GM18507 (cell line): ENCODE measurements around the gene RPL37.
"Not testable (repeated sequence)": the region's sequence is repeated elsewhere in the genome, so short reads cannot be mapped to it uniquely, and the experiment has no call there.

Experiments
- DNase-seq: peaks from one replicate; pipeline ENCODE4 v3.0.0; 2011; ENCODE audit warnings: low read depth; ENCODE audit not compliant: insufficient read length; ENCODE audit errors: extremely low spot score
- FAIRE-seq: peaks from 2 replicates; lab custom pipeline; 2011; peaks lifted over from hg19 to GRCh38; lab: Jason Lieb, UNC

The RPL37 gene

DNA sequence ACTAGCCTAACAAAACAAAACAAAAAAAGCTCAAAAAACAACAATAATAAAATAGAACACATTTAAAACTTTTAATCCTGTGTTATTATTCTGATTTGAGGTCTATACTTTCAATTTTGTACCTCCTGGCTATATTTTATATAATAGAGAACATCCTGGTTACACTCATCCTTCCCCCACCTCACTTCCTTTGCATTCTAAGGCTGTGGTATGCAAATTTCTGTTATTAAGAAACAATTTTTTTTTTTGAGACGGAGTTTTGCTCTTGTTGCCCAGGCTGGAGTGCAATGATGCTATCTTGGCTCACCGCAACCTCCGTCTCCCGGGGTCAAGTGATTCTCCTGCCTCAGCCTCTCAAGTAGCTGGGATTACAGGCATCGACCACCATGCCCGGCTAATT lies 3.1 kb upstream of the RPL37 start:
- DNase-seq = no peak
- FAIRE-seq = no peak

- FAIRE-seq = no peak
- DNase-seq = no peak
Measured at GRCh38 chr5:40834391-40834848, 602 bp downstream of the RPL37 start.

GRCh38 chr5:40833712-40834229 lies 1.3 kb downstream of the RPL37 start:
- DNase-seq = no peak
- FAIRE-seq = no peak

DNA sequence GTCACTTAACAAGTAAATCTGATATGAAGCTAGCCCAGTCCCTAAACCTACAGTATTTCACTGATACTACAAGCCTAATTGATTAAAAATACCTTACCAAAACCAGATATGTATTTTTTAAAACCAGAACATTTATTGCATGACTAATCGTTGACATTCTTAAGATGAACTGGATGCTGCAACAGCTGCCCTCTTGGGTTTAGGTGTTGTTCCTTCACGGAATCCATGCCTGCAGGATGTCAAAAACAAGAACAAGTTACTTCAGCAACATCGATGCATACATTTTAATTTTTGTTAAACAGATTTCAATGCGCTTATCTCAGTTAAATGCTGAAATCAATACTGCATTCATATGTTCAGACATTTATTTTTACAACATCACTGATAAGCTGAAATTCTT lies 2.7 kb downstream of the RPL37 start:
- DNase-seq = no peak
- no peak for FAIRE-seq

GRCh38 chr5:40831346-40832210 lies 3.4 kb downstream of the RPL37 start:
- DNase-seq (no peak), FAIRE-seq (no peak)

DNA sequence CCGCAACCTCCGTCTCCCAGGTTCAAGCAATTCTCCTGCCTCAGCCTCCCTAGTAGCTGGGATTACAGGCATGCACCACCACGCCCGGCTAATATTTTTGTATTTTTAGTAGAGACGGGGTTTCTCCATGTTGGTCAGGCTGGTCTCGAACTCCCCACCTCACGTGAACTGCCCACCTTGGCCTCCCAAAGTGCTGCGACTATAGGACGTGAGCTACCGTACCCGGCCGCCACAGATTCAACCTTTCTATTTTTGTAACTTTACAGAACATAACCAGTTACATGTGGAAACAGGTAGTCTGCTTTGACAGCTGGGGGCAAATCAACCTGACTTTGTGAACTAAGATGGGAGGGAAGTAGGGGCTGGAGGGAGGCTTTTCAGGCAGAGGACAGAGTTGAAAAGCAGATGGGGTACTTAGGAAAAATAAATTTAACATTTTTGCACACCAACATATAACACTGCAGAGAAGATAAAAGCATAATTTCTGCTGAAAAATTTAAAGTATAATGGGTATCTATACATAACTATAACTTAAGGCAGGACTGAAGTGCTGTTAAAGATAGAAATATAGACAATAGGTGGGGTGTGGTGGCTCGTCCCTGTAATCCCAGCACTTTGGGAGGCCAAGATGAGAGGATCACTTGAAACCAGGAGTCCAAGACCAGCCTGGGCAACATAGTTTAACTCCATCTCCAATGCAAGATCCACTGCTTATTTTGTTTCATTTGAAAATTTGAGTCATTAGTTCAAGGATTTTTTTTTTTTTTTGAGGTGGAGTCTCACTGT lies 5.1 kb downstream of the RPL37 start:
- no peak for DNase-seq
- FAIRE-seq = no peak

GRCh38 chr5:40828690-40829661 lies 6.0 kb downstream of the RPL37 start:
- FAIRE-seq (no peak), DNase-seq (no peak)

GRCh38 chr5:40828021-40828631 lies 6.9 kb downstream of the RPL37 start:
- FAIRE-seq (no peak), DNase-seq (no peak)

DNA sequence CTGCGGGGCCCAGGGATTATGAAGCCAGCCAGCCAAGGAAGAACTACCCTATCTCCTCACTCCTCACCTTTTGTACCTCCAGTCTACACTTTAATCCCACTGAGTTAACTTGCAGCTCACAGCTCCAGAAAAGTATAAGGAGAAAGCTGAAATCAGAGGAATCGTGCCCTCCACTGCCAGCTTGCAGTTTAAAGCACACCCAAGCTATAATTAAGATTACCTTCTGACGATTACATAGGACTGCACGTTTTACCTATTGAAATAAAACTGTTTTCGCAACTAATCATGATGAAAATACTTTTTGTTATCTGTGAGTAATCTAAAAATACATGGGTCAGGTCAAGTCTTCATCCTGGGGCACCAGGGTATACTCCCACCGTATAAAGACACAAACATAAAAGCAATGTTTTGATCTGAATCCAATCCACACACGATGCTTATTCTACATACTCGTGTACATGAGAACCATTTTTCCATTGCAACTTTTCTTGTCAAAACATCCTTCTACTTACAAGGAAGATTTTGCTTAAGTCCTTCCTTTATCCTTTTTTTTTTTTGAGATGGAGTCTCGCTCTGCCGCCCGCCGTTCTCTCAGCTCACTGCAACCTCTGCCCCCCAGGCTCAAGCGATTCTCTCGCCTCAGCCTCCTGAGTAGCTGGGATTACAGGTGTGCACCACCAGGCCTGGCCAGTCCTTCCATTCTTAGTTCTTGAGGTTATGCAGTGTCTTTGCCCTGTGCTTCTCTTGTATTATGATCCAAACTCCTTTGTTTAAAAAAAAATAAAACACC lies 7.6 kb downstream of the RPL37 start:
- DNase-seq = no peak
- FAIRE-seq = no peak

GRCh38 chr5:40826489-40827187 lies 8.4 kb downstream of the RPL37 start:
- DNase-seq = no peak
- FAIRE-seq = no peak

DNA sequence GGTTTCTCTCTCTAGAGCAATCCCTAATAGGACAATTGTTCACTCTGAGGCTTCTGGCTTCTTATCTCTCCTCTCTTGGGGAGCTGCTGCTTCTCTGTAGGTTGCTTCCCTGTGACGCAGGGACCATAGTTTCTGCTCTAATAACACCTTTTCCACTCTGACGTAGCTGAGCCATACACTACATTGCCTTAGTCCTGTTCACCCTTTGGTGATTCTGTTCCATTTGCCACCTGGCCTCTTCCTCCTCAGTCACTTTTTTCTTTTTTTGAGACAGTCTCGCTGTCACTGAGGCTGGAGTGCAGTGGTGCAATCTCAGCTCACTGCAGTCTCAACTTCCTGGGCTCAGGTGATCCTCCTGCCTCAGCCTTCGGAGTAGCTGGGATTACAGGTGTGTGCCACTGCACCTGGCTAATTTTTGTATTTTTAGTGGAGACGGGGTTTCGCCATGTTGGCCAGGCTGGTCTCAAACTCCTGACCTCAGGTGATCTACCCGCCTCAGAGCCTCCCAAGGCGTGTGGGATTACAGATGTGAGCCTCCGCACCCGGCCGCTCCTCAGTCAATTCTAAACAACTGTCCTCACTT lies 9.5 kb downstream of the RPL37 start:
- FAIRE-seq, DNase-seq: not testable (repeated sequence)

DNA sequence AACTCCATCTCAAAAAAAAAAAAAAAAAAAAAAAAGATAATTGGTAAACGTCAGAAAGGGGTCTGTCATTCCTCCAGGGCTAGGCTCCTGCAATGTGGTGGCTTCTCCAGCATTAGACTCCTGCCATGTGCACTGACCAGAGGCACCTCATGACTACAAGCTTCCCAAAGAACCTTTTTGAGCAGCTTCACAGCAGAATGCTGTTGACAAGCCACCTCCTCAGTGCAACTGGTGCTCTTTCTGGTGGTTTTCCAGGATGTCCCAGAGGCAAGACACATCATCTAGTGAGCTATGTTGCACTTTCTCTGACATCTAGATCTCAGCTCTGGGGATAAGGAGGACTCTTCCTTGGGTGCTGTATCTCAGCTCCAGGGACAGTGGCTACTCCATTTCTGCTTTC lies 11.6 kb downstream of the RPL37 start:
- no peak for FAIRE-seq
- DNase-seq = no peak

DNA sequence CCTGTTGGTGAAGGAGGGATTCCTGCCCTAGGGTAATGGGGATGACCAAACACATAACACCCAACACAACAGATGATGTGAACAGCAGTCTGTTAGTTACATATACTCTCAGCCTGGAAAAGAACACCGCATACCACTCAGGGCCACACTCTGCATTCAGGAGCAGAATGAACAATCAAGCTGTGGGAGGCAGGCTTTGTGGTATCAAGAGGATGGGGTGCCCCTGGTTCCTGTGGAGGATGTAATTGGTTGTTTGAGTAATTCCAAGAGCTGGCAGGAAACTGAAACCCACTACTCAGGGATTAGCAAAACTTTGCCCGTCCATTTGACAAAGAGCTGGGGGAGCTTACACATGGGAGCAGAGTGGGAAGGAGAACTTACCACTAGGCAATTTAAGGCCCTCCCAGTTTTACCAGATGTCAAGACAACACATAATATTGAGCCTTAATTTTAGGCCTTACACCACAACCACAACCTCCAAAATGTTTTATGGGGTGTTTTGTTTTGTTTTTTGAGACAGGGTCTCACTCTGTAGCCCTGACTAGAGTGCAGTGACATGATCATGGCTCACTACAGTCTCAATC lies 21.2 kb downstream of the RPL37 start:
- DNase-seq (no peak), FAIRE-seq (no peak)

GRCh38 chr5:40812125-40812524 lies 22.9 kb downstream of the RPL37 start:
- DNase-seq (no peak), FAIRE-seq (no peak)

DNA sequence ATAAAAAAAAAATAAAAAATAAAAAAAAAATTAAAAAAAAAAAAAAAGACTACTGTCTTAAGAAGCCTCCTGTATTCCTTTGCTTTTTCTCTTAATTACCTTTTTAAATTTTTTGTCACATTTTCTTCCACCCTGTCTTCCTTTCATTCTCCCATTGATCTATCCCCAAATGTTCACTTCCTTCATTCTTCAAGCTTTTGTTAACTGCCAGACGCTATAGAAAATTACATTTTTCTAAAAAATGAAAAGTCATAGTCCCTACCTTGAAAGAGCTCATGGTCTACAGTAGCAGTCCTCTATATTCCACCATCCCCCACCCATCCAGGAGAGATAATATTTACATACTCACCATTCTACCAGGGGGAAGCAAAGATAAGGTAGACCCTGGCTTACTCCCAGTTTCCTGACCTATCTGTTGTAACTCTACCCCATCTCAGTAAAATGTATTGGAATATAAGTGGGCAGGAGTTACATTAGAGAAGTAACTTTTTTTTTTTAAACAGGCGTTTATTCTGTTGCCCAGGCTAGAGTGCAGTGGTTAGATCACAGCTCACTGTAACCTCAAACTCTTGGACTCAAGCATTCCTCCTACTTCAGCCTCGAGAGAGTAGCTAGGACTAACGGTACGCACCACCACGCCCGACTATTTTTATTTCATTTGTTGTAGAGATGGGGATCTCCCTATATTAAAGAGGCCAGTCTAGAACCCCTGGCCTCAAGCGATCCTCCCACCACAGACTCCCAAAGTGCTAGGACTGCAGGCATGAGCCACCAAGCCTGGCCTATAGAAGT lies 33.1 kb downstream of the RPL37 start:
- FAIRE-seq (no peak), DNase-seq (no peak)

- FAIRE-seq (no peak), DNase-seq (no peak)
Measured at GRCh38 chr5:40799258-40799657, 35.8 kb downstream of the RPL37 start.
